Measurements from ENCODE around the gene ZNFX1.

ZNFX1 gene

DNA sequence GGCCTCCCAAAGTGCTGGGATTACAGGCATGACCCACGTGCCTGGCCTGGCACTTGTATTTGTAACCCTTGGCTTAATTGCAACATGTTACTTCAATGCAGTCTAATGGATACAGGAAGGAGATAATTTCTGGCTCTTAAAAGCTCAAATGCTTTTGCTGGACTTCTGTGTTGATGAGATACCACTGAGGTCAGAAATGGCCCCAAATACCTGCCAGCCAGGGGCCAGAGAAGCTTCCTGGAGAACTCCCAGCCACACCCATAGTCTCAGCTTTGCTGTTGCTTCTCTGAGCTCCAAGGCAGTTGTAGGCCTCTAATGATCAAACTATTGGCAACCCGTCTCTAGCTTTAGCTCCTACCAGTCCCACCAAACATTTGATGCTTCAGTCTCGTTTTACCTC, 14.2 kb upstream of the ZNFX1 start:
- TF ChIP-seq, protein P1, sequence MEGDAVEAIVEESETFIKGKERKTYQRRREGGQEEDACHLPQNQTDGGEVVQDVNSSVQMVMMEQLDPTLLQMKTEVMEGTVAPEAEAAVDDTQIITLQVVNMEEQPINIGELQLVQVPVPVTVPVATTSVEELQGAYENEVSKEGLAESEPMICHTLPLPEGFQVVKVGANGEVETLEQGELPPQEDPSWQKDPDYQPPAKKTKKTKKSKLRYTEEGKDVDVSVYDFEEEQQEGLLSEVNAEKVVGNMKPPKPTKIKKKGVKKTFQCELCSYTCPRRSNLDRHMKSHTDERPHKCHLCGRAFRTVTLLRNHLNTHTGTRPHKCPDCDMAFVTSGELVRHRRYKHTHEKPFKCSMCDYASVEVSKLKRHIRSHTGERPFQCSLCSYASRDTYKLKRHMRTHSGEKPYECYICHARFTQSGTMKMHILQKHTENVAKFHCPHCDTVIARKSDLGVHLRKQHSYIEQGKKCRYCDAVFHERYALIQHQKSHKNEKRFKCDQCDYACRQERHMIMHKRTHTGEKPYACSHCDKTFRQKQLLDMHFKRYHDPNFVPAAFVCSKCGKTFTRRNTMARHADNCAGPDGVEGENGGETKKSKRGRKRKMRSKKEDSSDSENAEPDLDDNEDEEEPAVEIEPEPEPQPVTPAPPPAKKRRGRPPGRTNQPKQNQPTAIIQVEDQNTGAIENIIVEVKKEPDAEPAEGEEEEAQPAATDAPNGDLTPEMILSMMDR (conservative IDR thresholded peaks at IDR 0.05; ENCODE audit: low read depth, low read length): no peak
- no peak overlapping the region for H3K4me3 ChIP-seq (ENCODE audit: low read depth, low read length)
- DNase-seq (ENCODE audit: low read depth): no peak

DNA sequence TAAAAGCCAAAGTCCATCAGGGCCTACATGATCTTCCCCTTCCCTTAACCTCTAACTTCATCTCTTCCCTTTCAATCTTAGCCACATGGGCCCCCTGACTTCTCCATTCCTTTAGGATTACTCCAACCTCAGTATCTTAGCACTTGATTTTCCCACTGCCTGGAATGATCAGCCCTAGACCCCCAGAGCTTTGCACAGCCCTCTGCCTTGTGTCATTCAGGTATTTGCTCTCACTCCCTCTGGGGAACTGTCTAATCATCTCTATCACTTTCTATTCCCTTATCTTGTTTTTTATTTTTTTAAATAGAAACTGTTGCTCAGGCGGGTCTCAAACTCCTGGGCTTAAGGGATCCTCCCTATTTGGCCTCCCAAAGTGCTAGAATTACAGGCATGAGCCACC, 13.3 kb upstream of the ZNFX1 start:
- TF ChIP-seq, protein P1 (conservative IDR thresholded peaks at IDR 0.05; ENCODE audit: low read depth, low read length): no peak
- no peak for DNase-seq (ENCODE audit: low read depth)
- no peak overlapping the region for H3K4me3 ChIP-seq (ENCODE audit: low read depth, low read length)

DNA sequence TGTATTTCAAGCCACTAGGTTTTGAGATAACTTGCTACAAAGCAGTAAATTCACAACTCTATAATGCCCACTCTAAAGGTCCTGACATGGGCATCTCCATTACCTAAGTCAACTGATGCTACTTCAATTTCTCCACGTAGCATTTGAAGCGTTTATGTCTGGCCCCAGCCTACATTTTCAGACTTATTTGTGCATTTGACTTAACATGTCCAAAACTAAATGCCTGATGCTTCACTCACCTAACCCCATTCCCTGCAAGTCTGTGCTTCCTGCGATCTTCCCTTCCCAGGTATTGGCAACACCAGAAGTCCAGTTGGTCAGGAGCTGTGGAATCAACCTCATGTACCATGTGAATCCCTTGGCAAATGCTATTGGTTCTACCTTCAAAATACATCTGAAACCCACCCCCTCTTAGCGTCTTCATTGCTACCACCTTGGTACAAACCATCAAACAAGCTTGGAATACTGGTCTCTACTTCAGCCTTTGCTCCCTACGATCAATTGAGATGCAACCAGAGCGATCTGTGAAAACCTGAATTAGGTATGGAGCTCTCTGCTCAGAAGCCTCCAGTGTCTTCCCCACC, 12.8 kb upstream of the ZNFX1 start:
- DNase-seq (ENCODE audit: low read depth): no peak
- no peak overlapping the region for H3K4me3 ChIP-seq (ENCODE audit: low read depth, low read length)
- TF ChIP-seq, protein P1 (conservative IDR thresholded peaks at IDR 0.05; ENCODE audit: low read depth, low read length): no peak

- no peak overlapping the region for H3K4me3 ChIP-seq (ENCODE audit: low read depth, low read length)
- DNase-seq (ENCODE audit: low read depth): no peak
- TF ChIP-seq, protein P1 (conservative IDR thresholded peaks at IDR 0.05; ENCODE audit: low read depth, low read length): no peak
Observed at GRCh38 chr20:49288784-49289696, 11.2 kb upstream of the ZNFX1 start.

GRCh38 chr20:49288250-49288751, 10.4 kb upstream of the ZNFX1 start:
- H3K4me3 ChIP-seq (ENCODE audit: low read depth, low read length): no peak overlapping the region
- DNase-seq (ENCODE audit: low read depth): no peak
- TF ChIP-seq, protein P1 (conservative IDR thresholded peaks at IDR 0.05; ENCODE audit: low read depth, low read length): no peak

DNA sequence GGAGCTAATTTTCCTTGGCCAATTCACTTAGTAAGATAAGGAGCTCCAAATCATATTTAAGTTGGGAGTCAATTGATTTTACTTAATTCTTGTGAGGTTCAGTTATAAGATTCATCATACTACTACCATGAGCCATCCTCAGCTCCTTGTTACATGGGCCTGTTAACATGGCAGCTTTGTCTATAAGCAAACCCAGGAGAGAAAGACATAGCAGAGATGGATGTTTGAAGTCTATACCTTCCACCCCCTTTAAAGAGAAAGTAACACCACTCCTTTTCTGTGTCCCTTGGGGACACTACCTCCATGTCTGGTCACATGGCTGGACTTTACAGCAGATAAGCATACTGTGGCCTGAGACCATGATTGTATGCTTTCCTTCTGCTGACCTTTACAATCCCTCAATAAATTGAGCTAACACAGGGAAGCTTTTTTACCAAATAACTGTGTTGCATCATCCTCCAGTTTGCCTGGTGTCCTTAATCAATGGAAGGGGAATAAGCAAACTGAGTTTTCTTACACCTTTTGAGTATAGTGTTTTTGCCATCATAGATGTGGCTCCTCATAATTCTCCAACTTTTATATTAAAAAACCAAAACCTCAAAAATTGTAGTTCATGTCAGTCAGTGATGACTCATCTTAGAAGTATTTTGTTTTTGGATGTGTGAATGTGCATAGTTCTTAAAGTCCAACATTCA, 9.8 kb upstream of the ZNFX1 start:
- TF ChIP-seq, protein P1 (conservative IDR thresholded peaks at IDR 0.05; ENCODE audit: low read depth, low read length): no peak
- peak; percentile 88 for DNase-seq (ENCODE audit: low read depth)
- H3K4me3 ChIP-seq (ENCODE audit: low read depth, low read length): no peak overlapping the region

All from choroid plexus epithelial cell (primary cell).